GM18907 (cell line): Measurements from ENCODE around the gene PEX10.
A peak's percentile ranks its signal among the peaks of the same experiment; 100 is the strongest.

Source experiments
- ATAC-seq: cut with Tn5 transposase; IDR thresholded peaks from one replicate; pipeline ENCODE4 v1.9.1; 2021; ENCODE audit warnings: mild to moderate bottlenecking, moderate library complexity; ENCODE audit not compliant: unreplicated experiment

The PEX10 gene

GRCh38 chr1:2405588-2406295, 6.6 kb downstream of the PEX10 start:
- ATAC-seq, result no peak

GRCh38 chr1:2404890-2405511, 7.4 kb downstream of the PEX10 start:
- ATAC-seq, result no peak

GRCh38 chr1:2404142-2404889, 8.0 kb downstream of the PEX10 start:
- ATAC-seq, result no peak

GRCh38 chr1:2403273-2403672, 9.1 kb downstream of the PEX10 start:
- ATAC-seq, result no peak

- no peak for ATAC-seq
Observed at GRCh38 chr1:2402420-2402819, 9.9 kb downstream of the PEX10 start.

- ATAC-seq, result no peak
Observed at GRCh38 chr1:2400950-2401649, 11.3 kb downstream of the PEX10 start.

GRCh38 chr1:2400576-2400909, 11.8 kb downstream of the PEX10 start:
- ATAC-seq, result no peak

GRCh38 chr1:2399890-2400575, 12.3 kb downstream of the PEX10 start:
- no peak for ATAC-seq

GRCh38 chr1:2398871-2399270, 13.5 kb downstream of the PEX10 start:
- ATAC-seq, result no peak

- no peak for ATAC-seq
Observed at GRCh38 chr1:2397007-2397679, 15.2 kb downstream of the PEX10 start.

GRCh38 chr1:2396476-2396875, 15.9 kb downstream of the PEX10 start:
- no peak for ATAC-seq

GRCh38 chr1:2396059-2396458, 16.3 kb downstream of the PEX10 start:
- ATAC-seq, result no peak

GRCh38 chr1:2395245-2395644, 17.1 kb downstream of the PEX10 start:
- ATAC-seq, result no peak

GRCh38 chr1:2394761-2395160, 17.6 kb downstream of the PEX10 start:
- ATAC-seq, result no peak

- ATAC-seq, result no peak
Observed at GRCh38 chr1:2394220-2394619, 18.1 kb downstream of the PEX10 start.

- no peak for ATAC-seq
Observed at GRCh38 chr1:2393471-2393877, 18.9 kb downstream of the PEX10 start.

- no peak for ATAC-seq
Observed at GRCh38 chr1:2392686-2393085, 19.7 kb downstream of the PEX10 start.

GRCh38 chr1:2391931-2392509, 20.3 kb downstream of the PEX10 start:
- ATAC-seq, result peak; percentile 14

GRCh38 chr1:2391041-2391930, 21.1 kb downstream of the PEX10 start, which contains the start of the genes MORN1 and RER1:
Gene MORN1, minus strand, starts transcription at chr1:2391554. Its CDS starts 21 bp downstream, at chr1:2391533.
Gene RER1, plus strand, starts transcription at chr1:2391841. Its CDS starts 3,950 bp downstream, at chr1:2395791.
- ATAC-seq, result peak; percentile 86
